HG03064 (cell line): Measurements from ENCODE around the gene TTC28.
"Not testable (repeated sequence)": the region's sequence is repeated elsewhere in the genome, so short reads cannot be mapped to it uniquely, and the experiment has no call there.

ENCODE experiments used
- ATAC-seq: cut with Tn5 transposase; IDR thresholded peaks from one replicate; pipeline ENCODE4 v1.9.1; 2021; ENCODE audit warnings: low read depth; ENCODE audit not compliant: unreplicated experiment

TTC28 gene

DNA sequence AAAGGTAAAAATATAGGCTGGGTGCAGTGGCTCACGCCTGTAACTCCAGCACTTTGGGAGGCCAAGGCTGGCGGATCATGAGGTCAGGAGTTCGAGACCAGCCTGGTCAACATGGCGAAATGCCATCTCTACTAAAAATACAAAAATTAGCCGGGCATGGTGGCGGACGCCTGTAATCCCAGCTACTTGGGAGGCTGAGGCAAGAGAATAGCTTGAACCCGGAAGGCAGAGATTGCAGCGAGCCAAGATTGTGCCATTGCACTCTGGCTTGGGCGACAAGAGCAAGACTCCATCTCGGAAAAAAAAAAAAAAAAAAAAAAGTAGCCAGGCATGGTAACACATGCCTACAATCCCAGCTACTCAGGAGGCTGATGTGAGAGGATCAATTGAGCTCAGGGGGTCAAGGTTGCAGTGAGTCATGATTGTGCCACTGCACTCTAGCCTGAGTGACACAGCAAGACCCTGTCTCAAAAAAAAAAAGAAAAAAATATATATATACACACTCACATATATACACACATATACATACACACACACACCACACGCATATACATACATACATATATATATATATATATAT lies 112.6 kb downstream of the TTC28 start:
- ATAC-seq: not testable (repeated sequence)

DNA sequence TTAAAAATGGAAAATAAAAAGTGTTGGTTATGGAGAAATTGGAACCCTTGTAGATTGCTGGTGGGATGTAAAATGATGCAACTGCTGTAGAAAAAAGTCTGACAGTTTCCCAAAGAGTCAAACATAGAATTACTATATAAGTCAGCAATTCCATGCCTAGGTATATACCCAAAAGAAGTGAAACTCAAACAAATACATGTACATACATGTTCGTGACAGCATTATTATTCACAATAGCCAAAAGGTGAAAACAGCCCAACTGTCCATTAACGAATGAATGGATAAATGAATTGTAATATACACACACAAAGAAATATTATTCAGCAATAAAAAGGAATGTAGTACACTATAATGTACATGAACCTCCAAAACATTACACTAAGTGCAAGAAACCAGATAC lies 116.0 kb downstream of the TTC28 start:
- ATAC-seq: no peak

GRCh38 chr22:28562324-28562723 lies 117.3 kb downstream of the TTC28 start:
- ATAC-seq: no peak

GRCh38 chr22:28560743-28561101 lies 118.9 kb downstream of the TTC28 start:
- ATAC-seq: not testable (repeated sequence)

DNA sequence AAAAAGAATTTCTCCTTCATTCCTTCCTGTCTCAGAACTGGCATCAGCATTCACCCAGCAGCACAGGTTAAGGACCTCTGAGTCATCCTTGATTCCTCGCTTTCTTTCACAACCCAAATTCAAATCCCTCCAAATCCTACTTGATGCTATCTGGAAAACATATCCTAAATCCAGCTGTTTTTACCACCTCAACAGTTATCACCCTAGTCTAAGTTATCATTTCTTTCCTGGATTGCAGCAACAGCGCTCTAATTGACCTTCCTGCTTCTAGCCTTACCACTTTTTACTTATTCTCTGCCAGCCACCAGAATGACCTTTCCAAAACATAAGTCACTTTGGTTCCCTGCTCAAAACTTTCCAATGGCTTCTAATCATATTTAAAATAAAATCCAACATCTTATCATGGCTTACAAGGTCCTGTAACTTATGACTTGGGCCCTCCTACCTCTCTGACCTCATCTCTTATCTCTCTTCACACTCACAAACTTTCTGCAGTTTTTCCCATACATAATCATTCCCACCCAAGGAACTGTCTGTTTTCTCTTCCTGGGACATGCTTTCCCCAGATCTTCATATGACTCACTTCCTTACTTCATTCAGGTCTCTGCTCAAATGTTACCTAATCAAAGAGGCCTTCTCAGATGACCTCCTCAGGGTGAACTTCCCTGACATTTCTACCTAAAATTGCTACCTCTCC lies 119.4 kb downstream of the TTC28 start:
- ATAC-seq: no peak

- no peak for ATAC-seq
These were observed 122.5 kb downstream of the TTC28 start for GRCh38 chr22:28557184-28557583.

GRCh38 chr22:28553108-28553866 lies 126.4 kb downstream of the TTC28 start:
- not testable (repeated sequence) for ATAC-seq

GRCh38 chr22:28548406-28548805 lies 131.2 kb downstream of the TTC28 start:
- no peak for ATAC-seq

DNA sequence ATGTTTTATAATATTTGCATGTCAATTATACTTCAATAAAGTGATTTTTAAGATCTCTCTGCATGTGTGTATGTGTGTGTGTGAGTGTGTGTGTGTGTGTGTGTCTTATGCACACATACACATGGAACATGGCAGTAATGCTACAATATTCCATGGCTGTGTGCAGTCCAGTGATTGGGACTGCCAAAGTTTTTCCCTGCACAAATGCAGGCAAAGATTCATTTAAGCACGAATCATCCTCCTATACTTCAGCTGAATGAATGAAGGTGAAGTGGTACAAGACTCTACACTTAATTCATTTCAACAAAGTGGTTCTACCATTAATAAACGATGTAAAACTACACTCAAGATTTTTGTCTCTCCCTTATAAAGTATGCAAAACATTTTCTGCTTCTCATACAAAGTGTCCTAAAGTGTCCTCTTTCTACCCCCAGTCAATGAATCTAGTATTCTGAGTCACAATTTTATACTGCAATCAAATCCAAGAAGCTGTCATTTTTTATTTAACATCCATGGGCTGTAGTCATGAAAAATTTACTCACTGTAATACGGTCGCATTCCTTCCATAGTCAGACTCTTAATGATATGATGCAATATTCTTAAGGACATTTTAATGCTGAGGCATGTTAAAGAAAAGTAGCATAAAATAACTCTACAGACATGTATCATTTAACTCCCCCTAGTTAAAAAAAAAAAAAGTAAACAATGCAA lies 132.4 kb downstream of the TTC28 start:
- no peak for ATAC-seq

DNA sequence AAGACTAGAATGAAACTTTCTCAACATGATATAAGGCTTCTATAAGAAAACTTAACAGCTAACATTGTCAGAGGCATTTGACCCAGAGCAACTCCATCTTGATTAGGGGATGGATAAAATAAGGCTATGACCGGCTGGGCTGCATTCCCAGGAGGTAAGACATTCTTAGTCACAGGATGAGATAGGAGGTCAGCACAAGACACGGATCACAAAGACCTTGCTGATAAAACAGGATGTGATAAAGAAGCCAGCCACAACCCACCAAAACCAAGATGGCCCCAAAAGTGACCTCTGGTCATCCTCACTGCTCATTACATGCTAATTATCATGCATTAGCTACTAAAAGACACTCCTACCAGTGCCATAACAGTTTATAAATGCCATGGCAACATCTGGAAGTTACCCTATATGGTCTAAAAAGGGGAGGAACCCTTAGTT lies 135.2 kb downstream of the TTC28 start:
- no peak for ATAC-seq

DNA sequence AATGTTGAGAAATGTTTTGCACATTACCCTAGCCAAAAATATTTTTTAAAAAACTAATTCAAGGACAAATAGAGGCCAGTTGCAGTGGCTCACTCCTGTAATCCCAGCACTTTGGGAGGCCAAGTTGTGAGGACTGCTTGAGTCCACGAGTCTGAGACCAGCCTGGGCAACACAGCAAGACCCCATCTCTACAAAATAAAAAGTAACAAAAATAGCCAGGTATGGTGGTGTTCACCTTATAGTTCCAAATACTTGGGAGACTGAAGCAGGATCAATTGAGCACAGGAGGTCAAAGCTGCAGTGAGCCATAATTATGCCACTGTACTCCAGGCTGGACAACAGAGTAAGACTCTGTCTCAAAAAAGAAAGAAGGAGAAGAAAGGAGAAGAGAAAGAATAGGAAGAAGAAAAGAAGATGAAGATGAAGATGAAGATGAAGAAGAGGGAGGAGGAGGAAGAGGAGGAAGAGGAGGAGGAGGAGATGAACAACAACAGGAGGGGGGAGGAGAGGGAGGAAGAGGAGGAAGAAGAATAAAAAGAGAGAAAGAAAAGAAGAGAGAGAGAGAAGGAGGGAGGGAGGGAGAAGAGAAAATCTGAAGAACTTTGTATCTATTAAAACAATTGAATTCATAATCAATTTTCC lies 136.5 kb downstream of the TTC28 start:
- no peak for ATAC-seq

DNA sequence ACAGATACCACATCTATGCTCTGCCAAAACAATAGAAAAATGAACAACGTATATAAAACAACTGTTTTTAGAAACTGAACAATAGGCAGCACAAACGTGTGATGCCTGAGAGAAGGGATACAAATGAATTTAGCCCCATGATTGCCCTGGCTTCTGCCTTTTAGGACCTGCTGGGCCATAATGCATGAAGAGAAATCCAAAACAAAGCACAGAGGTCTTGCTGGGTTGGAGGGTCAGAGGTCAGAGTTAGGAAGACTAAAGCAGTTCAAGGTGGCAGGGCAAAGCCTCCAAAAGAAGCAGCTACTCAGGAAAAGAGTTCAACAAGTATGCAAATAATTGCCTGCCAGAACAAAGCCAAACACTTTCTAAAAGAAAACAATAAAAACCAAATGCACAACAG lies 138.5 kb downstream of the TTC28 start:
- ATAC-seq: no peak

DNA sequence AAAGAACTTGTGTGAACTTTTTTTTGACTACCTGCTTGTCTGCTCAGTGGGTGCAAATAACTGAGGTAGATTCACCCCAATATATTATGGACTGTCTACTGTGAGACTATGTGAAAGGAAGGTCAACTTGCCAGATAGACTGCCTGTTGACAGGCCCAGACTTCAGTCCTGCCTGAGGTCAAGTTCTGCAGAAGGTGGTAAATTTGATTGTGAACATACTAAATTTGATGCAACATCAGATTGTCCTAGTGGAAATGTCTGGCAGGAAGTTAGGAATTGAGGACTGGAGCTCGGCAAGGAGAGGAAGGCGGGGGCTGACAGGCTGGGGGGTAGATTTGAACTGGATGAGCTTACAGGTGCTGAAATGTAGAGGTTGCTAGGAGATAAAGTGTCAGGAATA lies 140.7 kb downstream of the TTC28 start:
- no peak for ATAC-seq

GRCh38 chr22:28530565-28530964 lies 149.1 kb downstream of the TTC28 start:
- not testable (repeated sequence) for ATAC-seq

DNA sequence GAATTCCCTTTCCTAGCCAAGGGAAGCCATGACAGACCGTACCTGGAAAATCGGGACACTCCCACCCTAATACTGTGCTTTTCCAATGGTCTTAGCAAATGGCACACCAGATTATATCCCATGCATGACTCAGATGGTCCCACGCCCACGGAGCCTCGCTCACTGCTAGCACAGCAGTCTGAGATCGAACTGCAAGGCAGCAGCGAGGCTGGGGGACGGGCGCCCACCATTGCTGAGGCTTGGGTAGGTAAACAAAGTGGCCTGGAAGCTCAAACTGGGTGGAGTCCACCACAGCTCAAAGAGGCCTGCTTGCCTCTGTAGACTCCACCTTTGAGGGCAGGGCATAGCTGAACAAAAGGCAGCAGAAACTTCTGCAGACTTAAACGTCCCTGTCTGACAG lies 150.5 kb downstream of the TTC28 start:
- not testable (repeated sequence) for ATAC-seq

DNA sequence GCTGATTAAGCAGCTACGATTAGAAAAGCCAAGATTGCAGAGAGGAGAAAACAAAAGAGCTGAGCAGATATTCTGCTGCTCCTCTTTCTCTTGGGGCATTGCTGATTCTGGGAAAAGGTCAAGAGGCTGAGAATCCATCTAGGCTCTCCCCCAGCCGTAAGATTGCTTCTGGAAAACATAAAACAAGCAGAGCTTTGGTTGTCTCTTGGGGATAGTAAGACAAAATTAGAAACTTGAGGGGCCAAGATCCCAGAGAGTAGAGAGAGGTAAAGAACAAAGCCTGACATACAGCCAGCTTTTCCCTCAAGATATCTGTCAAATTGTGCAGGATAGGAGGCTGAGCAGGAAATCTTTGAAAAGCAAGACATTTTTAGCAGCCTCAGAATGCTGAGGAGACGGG lies 158.2 kb downstream of the TTC28 start:
- ATAC-seq: no peak

GRCh38 chr22:28514321-28514821 lies 165.3 kb downstream of the TTC28 start:
- ATAC-seq: no peak

GRCh38 chr22:28512387-28512786 lies 167.3 kb downstream of the TTC28 start:
- not testable (repeated sequence) for ATAC-seq

DNA sequence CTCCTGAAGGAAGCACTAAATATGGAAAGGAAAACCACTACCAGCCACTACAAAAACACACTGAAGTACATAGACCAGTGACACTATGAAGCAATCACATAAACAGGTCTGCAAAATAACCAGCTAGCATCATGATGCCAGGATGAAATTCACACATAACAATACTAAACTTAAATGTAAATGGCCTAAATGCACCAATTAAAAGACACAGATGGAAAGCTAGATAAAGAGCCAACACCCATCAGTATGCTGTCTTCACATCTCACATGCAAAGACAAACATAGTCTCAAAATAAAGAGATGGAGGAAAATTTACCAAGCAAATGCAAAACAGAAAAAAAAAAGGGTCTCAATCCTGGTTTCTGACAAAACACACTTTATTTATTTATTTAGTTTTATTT lies 171.7 kb downstream of the TTC28 start:
- ATAC-seq: no peak

DNA sequence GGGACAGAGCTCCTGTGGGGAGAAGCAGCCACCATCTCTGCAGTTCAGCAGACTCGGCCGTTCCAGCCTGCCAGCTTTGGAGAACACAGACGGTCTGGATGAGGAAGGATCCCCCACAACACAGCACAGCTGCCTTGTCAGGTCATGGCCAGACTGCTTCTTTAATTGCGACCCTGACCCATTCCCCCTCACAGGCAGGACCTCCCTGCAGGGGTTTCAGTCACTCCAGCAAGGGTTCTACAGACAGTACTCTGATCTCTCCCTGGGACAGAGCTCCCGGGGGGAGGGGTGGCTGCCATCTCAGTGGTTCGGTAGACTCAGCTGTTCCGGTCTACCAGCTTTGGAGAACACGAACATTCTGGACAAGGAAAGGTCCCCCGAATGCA lies 173.5 kb downstream of the TTC28 start:
- ATAC-seq: no peak
